ENCODE measurements around the gene SPATA2.

GRCh38 chr20:49862607-49863200 is 52.6 kb downstream of the SPATA2 start:
- TF ChIP-seq, protein P1, sequence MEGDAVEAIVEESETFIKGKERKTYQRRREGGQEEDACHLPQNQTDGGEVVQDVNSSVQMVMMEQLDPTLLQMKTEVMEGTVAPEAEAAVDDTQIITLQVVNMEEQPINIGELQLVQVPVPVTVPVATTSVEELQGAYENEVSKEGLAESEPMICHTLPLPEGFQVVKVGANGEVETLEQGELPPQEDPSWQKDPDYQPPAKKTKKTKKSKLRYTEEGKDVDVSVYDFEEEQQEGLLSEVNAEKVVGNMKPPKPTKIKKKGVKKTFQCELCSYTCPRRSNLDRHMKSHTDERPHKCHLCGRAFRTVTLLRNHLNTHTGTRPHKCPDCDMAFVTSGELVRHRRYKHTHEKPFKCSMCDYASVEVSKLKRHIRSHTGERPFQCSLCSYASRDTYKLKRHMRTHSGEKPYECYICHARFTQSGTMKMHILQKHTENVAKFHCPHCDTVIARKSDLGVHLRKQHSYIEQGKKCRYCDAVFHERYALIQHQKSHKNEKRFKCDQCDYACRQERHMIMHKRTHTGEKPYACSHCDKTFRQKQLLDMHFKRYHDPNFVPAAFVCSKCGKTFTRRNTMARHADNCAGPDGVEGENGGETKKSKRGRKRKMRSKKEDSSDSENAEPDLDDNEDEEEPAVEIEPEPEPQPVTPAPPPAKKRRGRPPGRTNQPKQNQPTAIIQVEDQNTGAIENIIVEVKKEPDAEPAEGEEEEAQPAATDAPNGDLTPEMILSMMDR (IDR thresholded peaks at IDR 0.05) = no peak
- no peak for TF ChIP-seq POLR2A (IDR thresholded peaks at IDR 0.05)

Data from adrenal gland (tissue), 5 donors.